ENCODE measurements around the gene PEMT.

DNA sequence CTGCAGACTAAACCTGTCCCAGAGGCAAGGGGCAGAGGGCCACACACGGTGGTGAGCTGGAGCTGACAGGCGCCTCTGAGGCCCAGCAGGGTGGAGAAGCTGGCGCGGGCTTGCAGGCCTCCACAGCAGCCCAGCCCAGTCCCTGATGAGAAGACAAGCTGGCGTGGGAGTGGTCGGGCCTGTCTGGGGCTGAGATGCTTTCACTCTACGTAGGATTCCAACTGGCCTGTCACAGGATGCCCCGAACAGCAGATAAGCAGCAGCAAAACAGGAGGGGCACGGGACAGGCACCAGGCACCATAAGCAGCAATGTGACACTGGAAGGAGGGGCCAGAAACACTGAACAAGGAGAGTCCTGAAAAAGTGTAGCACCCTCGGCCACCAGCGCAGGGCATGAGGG, 40.1 kb downstream of the PEMT start:
- TF ChIP-seq CTCF (conservative IDR thresholded peaks at IDR 0.05; ENCODE audit: low read depth, low read length): no peak
- no peak for TF ChIP-seq EZH2 (IDR thresholded peaks at IDR 0.05; ENCODE audit: low read length, unreplicated experiment)
- TF ChIP-seq EZH2phosphoT487 (IDR thresholded peaks at IDR 0.05; ENCODE audit: borderline replicate concordance, low read length): no peak

Data from PC-3 (cell line).